Hepatocyte (in vitro differentiated cells): ENCODE measurements around the gene RAP1GAP.

ENCODE experiments used
- EZH2 ChIP-seq: fragments of 200-600 bp; sonication (generic); IDR thresholded peaks from 2 replicates; pipeline ENCODE4 v1.6.1; 2016; ENCODE audit warnings: antibody characterized with exemption, mild to moderate bottlenecking, borderline replicate concordance
- EZH2phosphoT487 ChIP-seq: fragments of 200-600 bp; sonication (generic); IDR thresholded peaks from one replicate; pipeline ENCODE4 v1.6.1; 2018; ENCODE audit warnings: antibody characterized with exemption, mild to moderate bottlenecking, low read depth, moderate library complexity; ENCODE audit not compliant: unreplicated experiment, severe bottlenecking
- TF ChIP-seq, protein P1 (sequence below): fragments of 200-600 bp; sonication (generic); IDR thresholded peaks from 2 replicates; pipeline ENCODE4 v1.5.1; 2016; ENCODE audit warnings: antibody characterized with exemption, mild to moderate bottlenecking; ENCODE audit not compliant: poor library complexity

DNA sequence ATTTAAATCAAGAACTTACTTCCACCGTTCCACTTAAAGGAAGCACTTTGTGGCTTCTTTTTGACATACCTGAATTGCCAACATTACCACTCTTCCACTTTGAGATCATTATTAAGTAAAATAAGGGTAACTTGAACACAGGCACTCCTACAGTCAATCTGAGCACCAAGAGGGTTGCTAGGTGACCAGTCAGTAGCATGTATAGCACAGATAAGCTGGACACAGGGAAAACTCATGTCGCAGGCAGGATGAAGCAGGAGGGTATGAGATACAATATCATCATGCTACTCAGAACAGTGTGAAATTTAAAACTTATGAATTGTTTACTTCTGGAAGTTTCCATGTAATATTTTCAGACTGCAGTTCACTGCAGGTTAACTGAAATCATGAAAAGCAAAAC, 47.0 kb upstream of the RAP1GAP start:
- TF ChIP-seq, protein P1, sequence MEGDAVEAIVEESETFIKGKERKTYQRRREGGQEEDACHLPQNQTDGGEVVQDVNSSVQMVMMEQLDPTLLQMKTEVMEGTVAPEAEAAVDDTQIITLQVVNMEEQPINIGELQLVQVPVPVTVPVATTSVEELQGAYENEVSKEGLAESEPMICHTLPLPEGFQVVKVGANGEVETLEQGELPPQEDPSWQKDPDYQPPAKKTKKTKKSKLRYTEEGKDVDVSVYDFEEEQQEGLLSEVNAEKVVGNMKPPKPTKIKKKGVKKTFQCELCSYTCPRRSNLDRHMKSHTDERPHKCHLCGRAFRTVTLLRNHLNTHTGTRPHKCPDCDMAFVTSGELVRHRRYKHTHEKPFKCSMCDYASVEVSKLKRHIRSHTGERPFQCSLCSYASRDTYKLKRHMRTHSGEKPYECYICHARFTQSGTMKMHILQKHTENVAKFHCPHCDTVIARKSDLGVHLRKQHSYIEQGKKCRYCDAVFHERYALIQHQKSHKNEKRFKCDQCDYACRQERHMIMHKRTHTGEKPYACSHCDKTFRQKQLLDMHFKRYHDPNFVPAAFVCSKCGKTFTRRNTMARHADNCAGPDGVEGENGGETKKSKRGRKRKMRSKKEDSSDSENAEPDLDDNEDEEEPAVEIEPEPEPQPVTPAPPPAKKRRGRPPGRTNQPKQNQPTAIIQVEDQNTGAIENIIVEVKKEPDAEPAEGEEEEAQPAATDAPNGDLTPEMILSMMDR: no peak
- TF ChIP-seq EZH2 (no peak), EZH2phosphoT487 (no peak)
